Right lobe of liver (tissue), 6 donors: ENCODE data around the gene LTBP3. TPM values are rescaled to one million over a fixed set of nuclear protein-coding genes. Genes with fewer than 3 reads are reported as not detected.

ENCODE experiments used
- ATAC-seq, 4 donors: fragments of 200-7000 bp; cut with Tn5 transposase; one replicate each; pipeline ENCODE4 v1.9.1; 2020; ENCODE audit warnings: mild to moderate bottlenecking in 4 of 4, moderate library complexity in 4 of 4
- DNase-seq, 3 donors: peaks; one replicate each; pipeline ENCODE4 v3.0.0-alpha.2; 2020
- H3K27ac ChIP-seq, 3 donors: fragments of 200-600 bp; one replicate each; pipeline ENCODE4 v1.8.0; 2022
- H3K27me3 ChIP-seq, 2 donors: fragments of 200-600 bp; one replicate each; pipeline ENCODE4 v1.8.0; 2022
- H3K36me3 ChIP-seq, 4 donors: fragments of 200-600 bp; sonication (generic) in 1 of 4; one replicate each; pipeline versions ENCODE4 v1.5.1 to v1.8.0; 2017 to 2022; ENCODE audit warnings: control low read depth in 1 of 4
- H3K4me1 ChIP-seq, 4 donors: fragments of 200-600 bp; sonication (generic) in 1 of 4; one replicate each; pipeline versions ENCODE4 v1.5.1 to v1.8.0; 2017 to 2022; ENCODE audit warnings: control low read depth in 1 of 4
- H3K4me3 ChIP-seq, 3 donors: fragments of 200-600 bp; one replicate each; pipeline ENCODE4 v1.8.0; 2022
- H3K9me3 ChIP-seq, 4 donors: fragments of 200-600 bp; sonication (generic) in 1 of 4; one replicate each; pipeline versions ENCODE4 v1.5.1 to v1.8.0; 2017 to 2022; ENCODE audit warnings: control low read depth in 1 of 4
- POLR2A ChIP-seq: fragments of 450-650 bp; IDR thresholded peaks from one replicate; pipeline ENCODE4 v1.6.1; 2017; ENCODE audit warnings: antibody characterized with exemption, mild to moderate bottlenecking
- WGBS: methylation state at CpG from one replicate; pipeline ENCODE4 v1.1.6; 2018; ENCODE audit warnings: low coverage, low lambda C conversion rate; ENCODE audit not compliant: insufficient coverage; ENCODE audit errors: missing lambda C conversion rate; 5-methylcytosine and 5-hydroxymethylcytosine counted together
- intact Hi-C, 2 donors: fragments of 100-400 bp; cut with DNase I; formaldehyde crosslinking; loops; one replicate each; pipeline versions ENCODE4 v1.11.2 to v1.14.1; 2022
- total RNA-seq, 6 experiments: library from RNA; depleted of rRNA in 2 of 6; stranded (reverse); fragments of >200 nt in 2 of 6; fragmentation: NEBNext Ultra II Directional in 3 of 6; extraction: Animal tissue kit (Norgen Biotek cat#: 25700) in 3 of 6; gene quantifications; one replicate each; pipeline versions ENCODE4 v1.1.0 to v1.2.4, GENCODE V29; 2016 to 2023
- TF ChIP-seq, protein P1 (sequence below), 4 donors: fragments of 200-600 bp in 3 of 4; fragments of 450-650 bp in 1 of 4; IDR thresholded peaks; one replicate each; pipeline versions ENCODE4 v1.5.1 to v1.8.0; 2016 to 2022; ENCODE audit warnings: antibody characterized with exemption in 4 of 4, mild to moderate bottlenecking in 2 of 4
- donor health status: DM: no; HTN: yes; CAD: no.
- donor health status: DM: no; HTN: no; CAD: no.
- donor health status: DM: no; HTN: no; CAD: no.
- donor health status: DM: no; HTN: yes; CAD: no.
- donor health status: DM: no; HTN: yes; CAD: no.

Gene LTBP3
- total RNA-seq, 6 experiments from 2014 or later: 26.6 to 94.1 (median 46.8) TPM

DNA sequence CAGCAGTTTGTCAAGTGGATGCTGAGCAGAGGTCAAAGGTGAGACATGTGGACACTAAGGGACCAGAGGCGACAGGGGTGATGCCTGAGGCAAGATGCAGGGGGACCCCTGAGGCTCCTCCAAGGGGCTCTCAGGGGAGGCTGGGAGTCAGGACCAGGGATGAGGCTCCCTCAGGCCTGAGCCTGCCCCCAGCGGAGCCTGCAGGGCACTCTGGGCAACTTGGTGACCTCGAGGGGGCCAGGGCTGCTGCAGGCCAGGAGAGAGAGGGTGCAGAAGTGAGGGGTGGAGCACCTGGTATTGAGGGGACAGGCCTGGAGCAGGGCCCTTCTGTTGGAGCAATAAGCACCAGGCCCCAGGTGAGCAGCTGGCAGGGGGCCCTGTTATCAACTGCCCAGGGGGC lies 23.8 kb upstream of the LTBP3 start:
- no CpG with 5 or more reads among the region's 3 CpGs for WGBS
- no peak overlapping the region for H3K4me3 ChIP-seq
- intact Hi-C loops: no loop called here
- H3K27ac ChIP-seq: no peak overlapping the region
- no peak for DNase-seq
- TF ChIP-seq, protein P1, sequence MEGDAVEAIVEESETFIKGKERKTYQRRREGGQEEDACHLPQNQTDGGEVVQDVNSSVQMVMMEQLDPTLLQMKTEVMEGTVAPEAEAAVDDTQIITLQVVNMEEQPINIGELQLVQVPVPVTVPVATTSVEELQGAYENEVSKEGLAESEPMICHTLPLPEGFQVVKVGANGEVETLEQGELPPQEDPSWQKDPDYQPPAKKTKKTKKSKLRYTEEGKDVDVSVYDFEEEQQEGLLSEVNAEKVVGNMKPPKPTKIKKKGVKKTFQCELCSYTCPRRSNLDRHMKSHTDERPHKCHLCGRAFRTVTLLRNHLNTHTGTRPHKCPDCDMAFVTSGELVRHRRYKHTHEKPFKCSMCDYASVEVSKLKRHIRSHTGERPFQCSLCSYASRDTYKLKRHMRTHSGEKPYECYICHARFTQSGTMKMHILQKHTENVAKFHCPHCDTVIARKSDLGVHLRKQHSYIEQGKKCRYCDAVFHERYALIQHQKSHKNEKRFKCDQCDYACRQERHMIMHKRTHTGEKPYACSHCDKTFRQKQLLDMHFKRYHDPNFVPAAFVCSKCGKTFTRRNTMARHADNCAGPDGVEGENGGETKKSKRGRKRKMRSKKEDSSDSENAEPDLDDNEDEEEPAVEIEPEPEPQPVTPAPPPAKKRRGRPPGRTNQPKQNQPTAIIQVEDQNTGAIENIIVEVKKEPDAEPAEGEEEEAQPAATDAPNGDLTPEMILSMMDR (IDR thresholded peaks at IDR 0.05): no peak
- TF ChIP-seq POLR2A: no peak
- H3K27me3 ChIP-seq: no peaks in the 10 kb centered on the region
- ATAC-seq: no peak
- no peaks in the 10 kb centered on the region for H3K36me3 ChIP-seq
- no peaks in the 10 kb centered on the region for H3K9me3 ChIP-seq
- peaks cover 0 to 8% (median 0%) of the 10 kb centered on the region in 4 donors for H3K4me1 ChIP-seq

DNA sequence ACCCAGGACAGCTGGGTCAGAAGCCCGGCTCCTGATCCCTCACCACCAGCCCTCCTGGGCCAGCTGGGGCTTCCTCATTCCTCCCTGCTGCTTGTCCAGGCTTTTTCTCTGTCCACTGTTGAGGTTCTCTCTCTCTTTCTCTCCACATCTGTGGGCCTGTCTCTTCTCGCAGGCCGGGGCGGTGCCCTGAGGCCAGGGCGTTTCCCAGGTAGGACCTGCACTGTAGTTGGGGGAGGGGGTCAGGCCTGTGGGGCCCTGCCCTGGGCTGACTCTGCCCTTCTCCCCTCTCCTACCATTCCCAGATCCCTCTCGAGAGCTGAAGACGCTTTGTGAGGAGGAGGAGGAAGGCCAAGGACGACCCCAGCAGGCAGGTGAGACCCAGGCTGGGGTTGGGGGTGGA lies 22.6 kb upstream of the LTBP3 start:
- Histone ChIP-seq H3K36me3 (no peaks in the 10 kb centered on the region), H3K27ac (no peak overlapping the region), H3K9me3 (no peaks in the 10 kb centered on the region), H3K27me3 (no peaks in the 10 kb centered on the region), H3K4me1 (peaks cover 0 to 9% (median 0%) of the 10 kb centered on the region in 4 donors), H3K4me3 (no peak overlapping the region)
- DNase-seq (no peak), ATAC-seq (no peak)
- WGBS: no CpG with 5 or more reads among the region's 8 CpGs
- intact Hi-C loops: no loop called here
- TF ChIP-seq, protein P1 (IDR thresholded peaks at IDR 0.05): no peak
- TF ChIP-seq POLR2A: no peak

DNA sequence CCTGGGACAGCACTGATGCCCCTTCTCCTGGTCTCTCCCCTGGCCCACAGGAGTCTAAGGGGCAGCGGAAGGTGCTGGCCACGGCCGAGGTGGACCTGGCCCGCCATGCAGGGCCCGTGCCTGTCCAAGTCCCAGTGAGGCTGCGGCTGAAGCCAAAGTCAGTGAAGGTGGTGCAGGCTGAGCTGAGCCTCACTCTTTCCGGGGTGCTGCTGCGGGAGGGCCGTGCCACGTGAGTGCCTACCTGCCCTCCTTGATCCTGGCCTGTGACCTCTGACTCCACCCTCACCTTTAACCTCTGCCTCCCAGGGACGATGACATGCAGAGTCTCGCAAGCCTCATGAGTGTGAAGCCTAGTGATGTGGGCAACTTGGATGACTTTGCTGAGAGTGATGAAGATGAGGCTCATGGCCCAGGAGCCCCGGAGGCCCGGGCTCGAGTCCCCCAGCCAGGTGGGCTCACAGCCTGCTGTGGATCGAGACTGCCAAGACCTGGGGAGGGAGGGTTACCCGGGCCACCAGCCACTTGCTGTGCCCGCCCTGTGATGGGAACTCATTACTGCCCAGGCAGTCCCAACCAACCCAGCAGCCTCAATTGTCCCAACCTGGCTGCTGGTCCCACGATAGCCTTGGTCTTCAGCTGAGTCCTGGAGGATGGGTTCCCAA lies 22.0 kb upstream of the LTBP3 start:
- Histone ChIP-seq H3K4me1 (peaks cover 0 to 13% (median 0%) of the 10 kb centered on the region in 4 donors), H3K27me3 (no peaks in the 10 kb centered on the region), H3K27ac (no peak overlapping the region), H3K9me3 (no peaks in the 10 kb centered on the region), H3K4me3 (no peak overlapping the region), H3K36me3 (no peaks in the 10 kb centered on the region)
- no peak for TF ChIP-seq POLR2A
- TF ChIP-seq, protein P1 (IDR thresholded peaks at IDR 0.05): no peak
- intact Hi-C loops: no loop called here
- ATAC-seq (no peak), DNase-seq (no peak)
- 100% methylated on average over 2 of the region's 19 CpGs for whole genome bisulfite sequencing

DNA sequence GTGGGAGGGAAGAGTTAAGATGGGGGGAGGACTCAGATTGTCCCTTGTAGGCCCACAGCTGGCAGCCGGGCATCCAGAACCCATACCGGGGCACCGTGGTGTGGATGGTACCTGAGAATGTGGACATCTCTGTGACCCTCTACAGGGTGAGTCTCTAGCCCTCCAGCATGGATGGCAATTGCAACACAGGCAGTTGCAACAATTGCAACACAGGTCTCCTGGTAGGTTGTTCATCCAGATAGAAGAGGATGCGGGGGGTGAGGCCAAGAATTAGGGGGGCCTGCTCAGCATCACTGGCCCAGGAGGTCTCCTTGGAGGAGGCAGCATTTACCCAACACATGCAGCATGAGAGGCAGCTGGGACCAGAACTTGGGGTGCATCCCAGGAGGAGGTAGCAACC lies 21.1 kb upstream of the LTBP3 start:
- H3K27ac ChIP-seq: no peak overlapping the region
- ATAC-seq (no peak), DNase-seq (no peak)
- H3K36me3 ChIP-seq: no peaks in the 10 kb centered on the region
- H3K4me3 ChIP-seq: no peak overlapping the region
- no peaks in the 10 kb centered on the region for H3K9me3 ChIP-seq
- no peak for TF ChIP-seq POLR2A
- TF ChIP-seq, protein P1 (IDR thresholded peaks at IDR 0.05): no peak
- peaks cover 0 to 21% (median 0%) of the 10 kb centered on the region in 4 donors for H3K4me1 ChIP-seq
- no peaks in the 10 kb centered on the region for H3K27me3 ChIP-seq
- 76% methylated on average over 3 of the region's 4 CpGs for WGBS
- intact Hi-C loops: loop anchor here in 1 of 2 donors (5.0 kb wide), 1 partner anchor 37 kb away; no protein-coding TSS in a partner anchor
